K562 (cell line): ENCODE data around the gene GBX1. TPM values are rescaled to one million over a fixed set of nuclear protein-coding genes. Genes with fewer than 3 reads are reported as not detected.

Experiments used
- ATAC-seq: fragments of 200-7000 bp; cut with Tn5 transposase; 3 replicates; pipeline ENCODE4 v1.9.1; 2020; ENCODE audit warnings: moderate library complexity
- BruUV-seq: library from RNA; stranded (reverse); fragments of 400-500 nt; replicated peaks from 2 replicates; lab custom pipeline; 2021; lab: Mats Ljungman, UMichigan
- CTCF ChIA-PET: fragments of 300-600 bp; formaldehyde crosslinking; extraction: SDS; loops from one replicate; lab custom pipeline; 2021; ENCODE audit warnings: low intra/inter-chr PET ratio; lab: Yijun Ruan, JAX
- POLR2A ChIA-PET: fragments of 300-600, 350-650 bp; sonication (Branson Sonifier 250); formaldehyde crosslinking; extraction: SDS; loops from one replicate; lab custom pipeline; 2021; ENCODE audit warnings: antibody characterized with exemption, inconsistent platforms; lab: Yijun Ruan, JAX
- DNase-seq, 4 experiments: peaks; one replicate each; pipeline versions ENCODE4 v3.0.0 to v3.0.0-alpha.2; 2011 to 2018; ENCODE audit warnings: low spot score in 3 of 4, mixed read lengths in 3 of 4; ENCODE audit errors: extremely low read depth in 1 of 4
- FAIRE-seq: peaks from 2 replicates; lab custom pipeline; 2011; peaks lifted over from hg19 to GRCh38; lab: Jason Lieb, UNC
- H2AFZ ChIP-seq: 2 replicates; pipeline ENCODE4 v1.6.0; 2011; ENCODE audit warnings: low read depth, low read length, control low read depth, inconsistent platforms
- H3K27ac ChIP-seq: fragments of 200-600 bp; 3 replicates; pipeline ENCODE4 v1.8.0; 2011; ENCODE audit warnings: low read depth, mild to moderate bottlenecking, control low read depth, inconsistent platforms, low read length, moderate library complexity, mixed read lengths; ENCODE audit errors: extremely low read depth
- H3K27me3 ChIP-seq, 2 experiments: fragments of 300-600 bp in 1 of 2; 2 replicates in 1 of 2; 3 replicates in 1 of 2; pipeline versions ENCODE4 v1.6.0 to v1.8.0; 2011; ENCODE audit warnings: inconsistent platforms in 2 of 2, low read length in 2 of 2, mild to moderate bottlenecking in 1 of 2, mixed read lengths in 1 of 2, moderate library complexity in 1 of 2; ENCODE audit not compliant: control insufficient read depth in 2 of 2, insufficient read depth in 2 of 2
- H3K36me3 ChIP-seq: fragments of 300-600 bp; 3 replicates; pipeline ENCODE4 v1.8.0; 2011; ENCODE audit warnings: mild to moderate bottlenecking, low read length, inconsistent platforms; ENCODE audit not compliant: control insufficient read depth, insufficient read depth
- H3K4me1 ChIP-seq, 2 experiments: fragments of 200-600 bp in 1 of 2; replicated peaks in 1 of 2; 2 replicates in 1 of 2; 3 replicates in 1 of 2; pipeline versions ENCODE4 v1.5.1 to v1.8.0; 2011; ENCODE audit warnings: inconsistent platforms in 2 of 2, low read length in 2 of 2, mild to moderate bottlenecking in 1 of 2, mixed read lengths in 1 of 2, moderate library complexity in 1 of 2; ENCODE audit not compliant: control insufficient read depth in 2 of 2, insufficient read depth in 2 of 2
- H3K4me2 ChIP-seq: 2 replicates; pipeline ENCODE4 v1.6.1; 2011; ENCODE audit warnings: low read length, control low read depth, inconsistent platforms, mixed read lengths; ENCODE audit not compliant: insufficient read depth
- H3K4me3 ChIP-seq: fragments of 200-600 bp; sonication (generic), shearing (Covaris generic); 2 replicates; pipeline ENCODE4 v1.5.1; 2016; ENCODE audit warnings: control low read depth, inconsistent platforms
- H3K79me2 ChIP-seq: fragments of 200-600 bp; 3 replicates; pipeline ENCODE4 v1.8.0; 2011; ENCODE audit warnings: low read length, inconsistent platforms; ENCODE audit not compliant: control insufficient read depth, insufficient read depth
- H3K9ac ChIP-seq, 2 experiments: 2 replicates each; pipeline versions ENCODE4 v1.6.0 to v1.6.1; 2011; ENCODE audit warnings: low read depth in 2 of 2, low read length in 2 of 2, control low read depth in 1 of 2, inconsistent platforms in 1 of 2, mild to moderate bottlenecking in 1 of 2, mixed read lengths in 1 of 2; ENCODE audit not compliant: insufficient read depth in 1 of 2
- H3K9me1 ChIP-seq: one replicate; pipeline ENCODE4 v1.6.0; 2011; ENCODE audit warnings: inconsistent platforms, mild to moderate bottlenecking, low read length, moderate library complexity; ENCODE audit not compliant: control insufficient read depth, insufficient read depth
- H3K9me3 ChIP-seq: replicated peaks from 2 replicates; pipeline ENCODE4 v1.5.1; 2011; ENCODE audit warnings: low read depth, low read length, inconsistent platforms; ENCODE audit not compliant: control insufficient read depth, insufficient read depth
- H4K20me1 ChIP-seq: replicated peaks from 2 replicates; pipeline ENCODE4 v1.6.1; 2011; ENCODE audit warnings: low read length, inconsistent platforms, mixed read lengths; ENCODE audit not compliant: control insufficient read depth, insufficient read depth
- CGGBP1 ChIP-seq: fragments of 250-450 bp; sonication (Bioruptor Pico); IDR thresholded peaks from 2 replicates; pipeline ENCODE4 v1.9.0; 2021; ENCODE audit warnings: mild to moderate bottlenecking
- POLR2G ChIP-seq: fragments of 200-400 bp; formaldehyde crosslinking; IDR thresholded peaks from 2 replicates; pipeline ENCODE4 v1.6.1; 2017; ENCODE audit warnings: low read depth, mild to moderate bottlenecking, antibody characterized with exemption, low read length, moderate library complexity
- TCF7 ChIP-seq: sonication (generic); IDR thresholded peaks from 2 replicates; pipeline ENCODE4 v1.6.1; 2016; ENCODE audit warnings: antibody characterized with exemption, borderline replicate concordance
- WGBS: fragments of 100-300 bp; shearing (Covaris generic); methylation state at CpG from one replicate; pipeline ENCODE4 v1.1.6; 2016; ENCODE audit warnings: low coverage, mixed read lengths; ENCODE audit not compliant: insufficient coverage; ENCODE audit errors: missing lambda C conversion rate; 5-methylcytosine and 5-hydroxymethylcytosine counted together
- in situ Hi-C: fragments of 300-500 bp; cut with MboI; formaldehyde crosslinking; loops from 4 replicates; pipeline ENCODE4 v1.15.0; 2018; ENCODE audit warnings: inconsistent platforms, mixed read lengths
- intact Hi-C: fragments of 100-400 bp; cut with micrococcal nuclease; formaldehyde crosslinking; loops from 2 replicates; pipeline ENCODE4 v1.14.2; 2022
- polyA plus RNA-seq, 8 experiments: library from polyadenylated mRNA; depleted of rRNA in 4 of 8; stranded (reverse) in 5 of 8; unstranded in 3 of 8; fragments of >200 nt; fragmentation: Nextera tagmentation in 2 of 8; fragmentation: Illumina TruSeq in 1 of 8; extraction: Ambion mirVana in 2 of 8; extraction: Trizol in 1 of 8; gene quantifications; 2 replicates each; pipeline versions ENCODE4 v1.2.1 to v1.2.3, GENCODE V29; 2011 to 2014; ENCODE audit warnings: inconsistent platforms in 1 of 8, missing spikeins in 1 of 8
- total RNA-seq, 7 experiments: library from RNA; depleted of rRNA in 6 of 7; stranded (reverse); fragments of >200 nt in 6 of 7; fragmentation: Illumina TruSeq in 2 of 7; extraction: Trizol in 2 of 7; gene quantifications; 2 replicates each; pipeline versions ENCODE4 v1.2.1 to v1.2.3, GENCODE V29; 2011 to 2021; ENCODE audit warnings: low replicate concordance in 1 of 7
- TF ChIP-seq, protein P1 (sequence below): sonication (generic); formaldehyde crosslinking; IDR thresholded peaks from 2 replicates; pipeline ENCODE4 v1.4.0; 2020; ENCODE audit warnings: mild to moderate bottlenecking, missing genetic modification reagents

The GBX1 gene
- total and polyA plus RNA-seq, 9 of the 15 experiments (the other 6 are each of a cell fraction or from before 2014, with no cell fraction given) = not detected

- H3K27me3 ChIP-seq = peaks cover 26 to 29% of the 10 kb centered on the region in 2 experiments; a peak in 4 of 5 replicates
- H3K4me2 ChIP-seq = no peak overlapping the region
- BruUV-seq = no TSS peak
- no peak overlapping the region for H3K4me3 ChIP-seq
- FAIRE-seq (peak; percentile 23), ATAC-seq (no peak), DNase-seq (no peak)
- peaks cover 15% of the 10 kb centered on the region; the same call in 2 of the 3 replicates for H3K36me3 ChIP-seq
- in situ Hi-C loops (no loop called here), intact Hi-C loops (no loop called here)
- H3K9ac ChIP-seq = no peak overlapping the region
- no peaks in the 10 kb centered on the region for H3K9me1 ChIP-seq
- ChIA-PET CTCF (no interaction called here), POLR2A (interaction anchor here (0.5 to 2.1 kb wide), 5 partner anchors 8 to 22 kb away, joined by 3 to 12 read pairs (median 6); partner anchors contain the start of gene ABCF2)
- no peak for TF ChIP-seq CGGBP1
- TF ChIP-seq TCF7 = no peak
- no peaks in the 10 kb centered on the region for H3K9me3 ChIP-seq
- H4K20me1 ChIP-seq = peaks cover 31% of the 10 kb centered on the region
- WGBS = 19% methylated on average over 9 of the region's 9 CpGs
- H3K79me2 ChIP-seq = no peaks in the 10 kb centered on the region
- H3K27ac ChIP-seq = no peak overlapping the region
- peaks cover 15 to 19% of the 10 kb centered on the region in 2 experiments for H3K4me1 ChIP-seq
- H2AFZ ChIP-seq = no peak overlapping the region
Measured at GRCh38 chr7:151208253-151208862, 40.9 kb upstream of the GBX1 start.

DNA sequence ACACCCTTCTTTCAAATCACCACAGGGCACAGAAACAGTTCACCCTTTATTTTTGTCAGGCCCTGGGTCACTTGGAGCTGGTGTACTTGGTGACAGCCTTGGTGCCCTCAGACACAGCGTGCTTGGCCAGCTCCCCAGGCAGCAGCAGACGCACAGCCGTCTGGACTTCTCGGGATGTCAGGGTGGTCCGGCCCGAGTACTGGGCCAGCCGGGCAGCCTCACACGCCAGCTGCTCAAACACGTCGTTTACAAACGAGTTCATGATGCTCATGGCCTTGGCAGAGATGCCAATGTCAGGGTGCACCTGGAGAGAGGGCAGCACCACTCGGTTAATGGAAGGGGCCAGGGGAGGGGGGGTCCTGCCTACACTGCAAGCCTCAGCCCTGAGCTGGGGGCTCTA lies 40.3 kb upstream of the GBX1 start:
- no peak for DNase-seq
- Histone ChIP-seq H4K20me1 (peaks cover 33% of the 10 kb centered on the region), H3K79me2 (no peaks in the 10 kb centered on the region), H3K4me1 (peaks cover 15 to 19% of the 10 kb centered on the region in 2 experiments)
- TF ChIP-seq, protein P1, sequence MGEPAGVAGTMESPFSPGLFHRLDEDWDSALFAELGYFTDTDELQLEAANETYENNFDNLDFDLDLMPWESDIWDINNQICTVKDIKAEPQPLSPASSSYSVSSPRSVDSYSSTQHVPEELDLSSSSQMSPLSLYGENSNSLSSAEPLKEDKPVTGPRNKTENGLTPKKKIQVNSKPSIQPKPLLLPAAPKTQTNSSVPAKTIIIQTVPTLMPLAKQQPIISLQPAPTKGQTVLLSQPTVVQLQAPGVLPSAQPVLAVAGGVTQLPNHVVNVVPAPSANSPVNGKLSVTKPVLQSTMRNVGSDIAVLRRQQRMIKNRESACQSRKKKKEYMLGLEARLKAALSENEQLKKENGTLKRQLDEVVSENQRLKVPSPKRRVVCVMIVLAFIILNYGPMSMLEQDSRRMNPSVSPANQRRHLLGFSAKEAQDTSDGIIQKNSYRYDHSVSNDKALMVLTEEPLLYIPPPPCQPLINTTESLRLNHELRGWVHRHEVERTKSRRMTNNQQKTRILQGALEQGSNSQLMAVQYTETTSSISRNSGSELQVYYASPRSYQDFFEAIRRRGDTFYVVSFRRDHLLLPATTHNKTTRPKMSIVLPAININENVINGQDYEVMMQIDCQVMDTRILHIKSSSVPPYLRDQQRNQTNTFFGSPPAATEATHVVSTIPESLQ (CRISPR knock-in tag) = no peak
- peak; percentile 65 for TF ChIP-seq POLR2G
- TF ChIP-seq, all 486 proteins: peak for 1
- in situ Hi-C loops = no loop called here
- Histone ChIP-seq H3K4me3 (no peak overlapping the region), H2AFZ (no peak overlapping the region), H3K27ac (no peak overlapping the region), H3K9me3 (no peaks in the 10 kb centered on the region), H3K9me1 (no peaks in the 10 kb centered on the region), H3K9ac (peak overlapping the region in 1 of 2 experiments; percentile 31; a peak in 2 of 4 replicates), H3K36me3 (peaks cover 9% of the 10 kb centered on the region; the same call in 2 of the 3 replicates), H3K27me3 (peaks cover 31 to 34% of the 10 kb centered on the region in 2 experiments; a peak in 4 of 5 replicates), H3K4me2 (no peak overlapping the region)
- intact Hi-C loops = loop anchor here (2.0 kb wide), 1 partner anchor 33 kb away; no protein-coding TSS in a partner anchor
- ChIA-PET POLR2A (interaction anchor here (0.5 to 2.1 kb wide), 3 partner anchors 11 to 25 kb away, joined by 3 to 12 read pairs (median 5); partner anchors contain the start of gene ABCF2), CTCF (no interaction called here)
- no TSS peak for BruUV-seq
- ATAC-seq = no peak
- FAIRE-seq = no peak
- WGBS = 60% methylated on average over 12 of the region's 12 CpGs
